B cell (primary cell): ENCODE data around the gene KLHL30. TPM values are rescaled to one million over a fixed set of nuclear protein-coding genes. Genes with fewer than 3 reads are reported as not detected.

ENCODE experiments used
- ATAC-seq: fragments of 200-7000 bp; cut with Tn5 transposase; one replicate; pipeline ENCODE4 v1.10.0; 2021; ENCODE audit warnings: low read depth, mild to moderate bottlenecking, moderate number of reproducible peaks, moderate library complexity
- CTCF ChIA-PET: fragments of 350-600 bp; sonication (Branson Sonifier 250); formaldehyde crosslinking; loops from one replicate; lab custom pipeline; 2021; ENCODE audit warnings: antibody characterized with exemption, inconsistent platforms; lab: Charles Lee
- POLR2A ChIA-PET: fragments of 350-600 bp; sonication (Branson Sonifier 250); formaldehyde crosslinking; loops from one replicate; lab custom pipeline; 2021; ENCODE audit warnings: antibody characterized with exemption; lab: Charles Lee
- DNase-seq: peaks from one replicate; pipeline ENCODE4 v3.0.0; 2013
- H2AFZ ChIP-seq: 2 replicates; pipeline ENCODE4 v1.6.1; 2012; ENCODE audit warnings: mild to moderate bottlenecking, low read depth, low read length; ENCODE audit not compliant: insufficient read depth, poor library complexity, severe bottlenecking
- H3K27ac ChIP-seq, 2 donors: 1 replicate in 1 of 2; 2 replicates in 1 of 2; pipeline ENCODE4 v1.5.1; 2012 to 2013; ENCODE audit warnings: low read length in 2 of 2, mild to moderate bottlenecking in 2 of 2, moderate library complexity in 1 of 2
- H3K27me3 ChIP-seq, 4 experiments: fragments of 200-600 bp in 1 of 4; sonication (generic) in 1 of 4; replicated peaks in 1 of 4; 1 replicate in 2 of 4; 2 replicates in 2 of 4; pipeline versions ENCODE4 v1.6.1 to v1.7.0; 2013 to 2016; ENCODE audit warnings: low read length in 3 of 4, mild to moderate bottlenecking in 2 of 4, mixed read lengths in 1 of 4, moderate library complexity in 1 of 4; ENCODE audit not compliant: insufficient read depth in 4 of 4, control insufficient read depth in 3 of 4; ENCODE audit errors: control extremely low read depth in 1 of 4
- H3K36me3 ChIP-seq, 2 experiments: replicated peaks in 1 of 2; 1 replicate in 1 of 2; 2 replicates in 1 of 2; pipeline versions ENCODE4 v1.6.1 to v1.7.1; 2013; ENCODE audit warnings: low read length in 1 of 2; ENCODE audit not compliant: insufficient read depth in 2 of 2, control insufficient read depth in 1 of 2; ENCODE audit errors: control extremely low read depth in 1 of 2, extremely low read depth in 1 of 2
- H3K4me1 ChIP-seq, 2 donors: fragments of 200-600 bp in 1 of 2; sonication (generic) in 1 of 2; 1 replicate in 1 of 2; 2 replicates in 1 of 2; pipeline versions ENCODE4 v1.5.1 to v1.6.1; 2013 to 2017; ENCODE audit warnings: low read length in 2 of 2; ENCODE audit not compliant: control insufficient read depth in 2 of 2, insufficient read depth in 2 of 2
- H3K4me2 ChIP-seq: replicated peaks from 2 replicates; pipeline ENCODE3; 2012; ENCODE audit warnings: mild to moderate bottlenecking, low read depth, low read length; ENCODE audit not compliant: poor library complexity, severe bottlenecking
- H3K4me3 ChIP-seq, 5 experiments: fragments of 200-600 bp in 1 of 5; sonication (generic) in 1 of 5; 1 replicate in 3 of 5; 2 replicates in 2 of 5; pipeline versions ENCODE4 v1.5.1 to v1.7.0; 2011 to 2016; ENCODE audit warnings: low read length in 4 of 5, mild to moderate bottlenecking in 4 of 5, low read depth in 2 of 5, control low read depth in 1 of 5, moderate library complexity in 1 of 5; ENCODE audit not compliant: insufficient read depth in 1 of 5; ENCODE audit errors: control extremely low read depth in 1 of 5, extremely low read depth in 1 of 5
- H3K79me2 ChIP-seq: fragments of 200-600 bp; sonication (generic); one replicate; pipeline ENCODE4 v1.6.0; 2016; ENCODE audit warnings: low read length; ENCODE audit not compliant: control insufficient read depth, insufficient read depth
- H3K9ac ChIP-seq: fragments of 200-600 bp; sonication (generic); 2 replicates; pipeline ENCODE4 v1.6.1; 2017; ENCODE audit warnings: mild to moderate bottlenecking, low read length, moderate library complexity
- H3K9me3 ChIP-seq, 3 donors: one replicate each; pipeline versions ENCODE4 v1.6.1 to v1.7.1; 2013; ENCODE audit warnings: low read length in 2 of 3; ENCODE audit not compliant: control insufficient read depth in 2 of 3, insufficient read depth in 1 of 3; ENCODE audit errors: control extremely low read depth in 1 of 3
- H4K20me1 ChIP-seq: 2 replicates; pipeline ENCODE4 v1.6.0; 2012; ENCODE audit warnings: mild to moderate bottlenecking, low read length; ENCODE audit not compliant: insufficient read depth, control insufficient read depth, poor library complexity, severe bottlenecking
- H3K27ac Mint-ChIP-seq: one replicate; pipeline ENCODE4 v1.8.0; 2021; ENCODE audit warnings: mixed read lengths
- H3K27me3 Mint-ChIP-seq: one replicate; pipeline ENCODE4 v1.8.0; 2021; ENCODE audit warnings: mixed read lengths
- H3K4me1 Mint-ChIP-seq: one replicate; pipeline ENCODE4 v1.8.0; 2021; ENCODE audit warnings: mixed read lengths
- H3K4me3 Mint-ChIP-seq: one replicate; pipeline ENCODE4 v1.8.0; 2021; ENCODE audit warnings: mixed read lengths
- H3K9me3 Mint-ChIP-seq: one replicate; pipeline ENCODE4 v1.8.0; 2022; ENCODE audit warnings: mixed read lengths; ENCODE audit not compliant: insufficient read depth
- EZH2 ChIP-seq: IDR thresholded peaks from 2 replicates; pipeline ENCODE4 v1.6.1; 2012; ENCODE audit warnings: borderline replicate concordance, low read depth, mild to moderate bottlenecking, moderate library complexity, low read length; ENCODE audit not compliant: insufficient read depth, poor library complexity, severe bottlenecking
- WGBS: methylation state at CpG from one replicate; pipeline ENCODE4 v1.1.5; 2013; ENCODE audit warnings: missing lambda C conversion rate; ENCODE audit not compliant: insufficient coverage; 5-methylcytosine and 5-hydroxymethylcytosine counted together
- intact Hi-C: fragments of 100-400 bp; cut with micrococcal nuclease; formaldehyde crosslinking; loops from one replicate; pipeline ENCODE4 v1.10.0; 2022
- polyA plus RNA-seq: library from polyadenylated mRNA; depleted of rRNA; stranded (reverse); fragments of >200 nt; gene quantifications from 2 replicates; pipeline ENCODE4 v1.2.3, GENCODE V29; 2012
- total RNA-seq, 2 donors: library from RNA; stranded (reverse); fragments of 120-200 nt in 1 of 2; gene quantifications; 1 replicate in 1 of 2; 2 replicates in 1 of 2; pipeline versions ENCODE4 v1.2.3 to v1.2.4, GENCODE V29; 2013 to 2022
- TF ChIP-seq, protein P1 (sequence below): fragments of 200-600 bp; IDR thresholded peaks from one replicate; pipeline ENCODE4 v1.8.0; 2022; ENCODE audit warnings: antibody characterized with exemption, mild to moderate bottlenecking

KLHL30 gene
- total and polyA plus RNA-seq, 2 donors (not counting 1 experiment from before 2014, with no cell fraction given): not detected

DNA sequence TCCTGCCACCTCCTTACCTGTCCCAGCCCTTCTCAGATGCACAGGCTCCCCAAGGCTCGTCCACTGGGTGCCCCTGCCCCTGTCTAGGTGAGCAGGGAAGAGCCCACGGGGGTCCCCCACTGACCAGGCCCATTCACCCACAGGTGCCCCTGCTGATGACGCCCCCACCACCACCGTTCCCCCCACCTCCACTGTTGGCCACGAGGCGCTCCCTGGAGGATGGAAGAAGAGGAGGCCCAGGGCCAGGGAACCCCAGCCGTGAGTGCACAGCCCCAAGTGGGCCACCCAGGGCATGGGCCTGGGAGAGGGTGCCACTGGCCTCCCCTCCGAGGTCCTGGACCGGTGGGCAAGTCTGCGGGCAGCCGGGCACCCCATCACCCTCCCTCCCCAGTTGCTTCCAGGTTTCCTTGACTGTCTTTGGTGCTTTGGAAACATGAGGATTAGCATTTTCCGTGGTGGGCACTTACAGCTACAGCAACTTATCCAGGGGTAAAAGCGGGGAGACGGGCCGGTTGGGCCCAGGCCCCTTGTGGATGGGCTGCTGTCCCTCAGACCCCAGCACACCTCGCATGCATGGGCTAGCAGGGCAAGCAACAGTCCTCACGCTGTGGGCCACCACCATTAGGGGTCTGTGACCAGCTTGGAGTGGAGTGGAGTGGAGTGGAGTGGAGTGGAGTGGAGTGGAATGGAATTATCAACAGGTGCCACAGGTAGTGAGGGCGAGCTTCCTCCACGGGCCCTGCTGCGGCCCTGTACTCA is 13.2 kb upstream of the KLHL30 start:
- ChIA-PET CTCF (no interaction called here), POLR2A (no interaction called here)
- H3K4me1 ChIP-seq: peaks cover 0 to 5% of the 10 kb centered on the region in 2 donors
- no peaks in the 10 kb centered on the region for H3K79me2 ChIP-seq
- no peak overlapping the region for H3K9ac ChIP-seq
- H3K9me3 ChIP-seq: peaks cover 0 to 10% (median 0%) of the 10 kb centered on the region in 3 donors
- TF ChIP-seq, protein P1, sequence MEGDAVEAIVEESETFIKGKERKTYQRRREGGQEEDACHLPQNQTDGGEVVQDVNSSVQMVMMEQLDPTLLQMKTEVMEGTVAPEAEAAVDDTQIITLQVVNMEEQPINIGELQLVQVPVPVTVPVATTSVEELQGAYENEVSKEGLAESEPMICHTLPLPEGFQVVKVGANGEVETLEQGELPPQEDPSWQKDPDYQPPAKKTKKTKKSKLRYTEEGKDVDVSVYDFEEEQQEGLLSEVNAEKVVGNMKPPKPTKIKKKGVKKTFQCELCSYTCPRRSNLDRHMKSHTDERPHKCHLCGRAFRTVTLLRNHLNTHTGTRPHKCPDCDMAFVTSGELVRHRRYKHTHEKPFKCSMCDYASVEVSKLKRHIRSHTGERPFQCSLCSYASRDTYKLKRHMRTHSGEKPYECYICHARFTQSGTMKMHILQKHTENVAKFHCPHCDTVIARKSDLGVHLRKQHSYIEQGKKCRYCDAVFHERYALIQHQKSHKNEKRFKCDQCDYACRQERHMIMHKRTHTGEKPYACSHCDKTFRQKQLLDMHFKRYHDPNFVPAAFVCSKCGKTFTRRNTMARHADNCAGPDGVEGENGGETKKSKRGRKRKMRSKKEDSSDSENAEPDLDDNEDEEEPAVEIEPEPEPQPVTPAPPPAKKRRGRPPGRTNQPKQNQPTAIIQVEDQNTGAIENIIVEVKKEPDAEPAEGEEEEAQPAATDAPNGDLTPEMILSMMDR: no peak
- TF ChIP-seq EZH2: no peak
- H4K20me1 ChIP-seq: no peaks in the 10 kb centered on the region
- no peaks in the 10 kb centered on the region for H3K27me3 ChIP-seq
- DNase-seq: no peak
- no peak overlapping the region for H3K27ac ChIP-seq
- Mint-ChIP-seq H3K4me1 (no peaks in the 10 kb centered on the region), H3K27ac (no peak overlapping the region), H3K4me3 (no peak overlapping the region), H3K27me3 (no peaks in the 10 kb centered on the region), H3K9me3 (no peaks in the 10 kb centered on the region)
- 90% methylated on average over 16 of the region's 20 CpGs for WGBS
- no peaks in the 10 kb centered on the region for H3K36me3 ChIP-seq
- ATAC-seq: no peak
- no peak overlapping the region for H2AFZ ChIP-seq
- intact Hi-C loops: no loop called here
- H3K4me2 ChIP-seq: no peak overlapping the region
- no peak overlapping the region for H3K4me3 ChIP-seq

DNA sequence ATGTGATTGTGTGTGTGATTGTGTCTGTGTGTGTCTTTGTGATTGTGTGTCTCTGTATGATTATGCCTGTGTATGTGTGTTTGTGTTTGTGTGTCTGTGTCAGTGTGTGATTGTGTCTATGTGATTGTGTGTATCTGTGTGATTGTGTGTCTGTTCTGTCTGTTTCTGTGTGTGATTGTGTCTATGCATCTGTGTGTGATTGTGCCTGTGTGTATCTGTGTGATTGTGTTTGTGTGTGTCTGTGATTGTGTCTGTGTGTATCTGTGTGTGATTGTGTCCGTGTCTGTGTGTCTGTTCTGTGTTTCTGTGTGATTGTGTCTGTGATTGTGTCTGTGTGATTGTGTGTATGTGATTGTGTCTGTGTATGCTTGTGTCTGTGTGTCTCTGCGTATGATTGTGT is 12.1 kb upstream of the KLHL30 start:
- no peaks in the 10 kb centered on the region for H3K79me2 ChIP-seq
- H3K27me3 ChIP-seq: no peaks in the 10 kb centered on the region
- H3K4me3 Mint-ChIP-seq: no peak overlapping the region
- ChIA-PET POLR2A (no interaction called here), CTCF (no interaction called here)
- ATAC-seq (no peak), DNase-seq (no peak)
- no peak overlapping the region for H3K9ac ChIP-seq
- peaks cover 0 to 5% (median 0%) of the 10 kb centered on the region in 3 donors for H3K9me3 ChIP-seq
- no peak overlapping the region for H3K4me2 ChIP-seq
- no peak overlapping the region for H3K27ac ChIP-seq
- TF ChIP-seq, protein P1: no peak
- TF ChIP-seq EZH2: no peak
- no peak overlapping the region for H2AFZ ChIP-seq
- intact Hi-C loops: no loop called here
- H3K9me3 Mint-ChIP-seq: no peaks in the 10 kb centered on the region
- H4K20me1 ChIP-seq: no peaks in the 10 kb centered on the region
- H3K4me1 ChIP-seq: peaks cover 0 to 5% of the 10 kb centered on the region in 2 donors
- 100% methylated on average over 2 of the region's 2 CpGs for WGBS
- no peak overlapping the region for H3K27ac Mint-ChIP-seq
- H3K36me3 ChIP-seq: no peaks in the 10 kb centered on the region
- H3K4me1 Mint-ChIP-seq: no peaks in the 10 kb centered on the region
- no peak overlapping the region for H3K4me3 ChIP-seq
- no peaks in the 10 kb centered on the region for H3K27me3 Mint-ChIP-seq
